Osteoblast (primary cell): ENCODE data around the gene TLR5. TPM values are rescaled to one million over a fixed set of nuclear protein-coding genes. Genes with fewer than 3 reads are reported as not detected.

Source experiments
- DNase-seq: peaks from one replicate; pipeline ENCODE4 v3.0.0; 2011; ENCODE audit warnings: low spot score, mixed read lengths; ENCODE audit not compliant: insufficient read length; ENCODE audit errors: missing footprints
- H2AFZ ChIP-seq: 2 replicates; pipeline ENCODE4 v1.6.0; 2011; ENCODE audit warnings: mild to moderate bottlenecking, low read length
- H3K27ac ChIP-seq: 2 replicates; pipeline ENCODE4 v1.5.1; 2011; ENCODE audit warnings: mild to moderate bottlenecking, low read depth, low read length, moderate library complexity
- H3K27me3 ChIP-seq: 2 replicates; pipeline ENCODE4 v1.6.0; 2012; ENCODE audit warnings: mild to moderate bottlenecking, control low read depth, inconsistent platforms, low read length, moderate library complexity; ENCODE audit not compliant: insufficient read depth
- H3K36me3 ChIP-seq: 2 replicates; pipeline ENCODE4 v1.5.1; 2011; ENCODE audit warnings: mild to moderate bottlenecking, low read length, control low read depth, moderate library complexity; ENCODE audit not compliant: insufficient read depth
- H3K4me1 ChIP-seq: 2 replicates; pipeline ENCODE4 v1.5.1; 2011; ENCODE audit warnings: mild to moderate bottlenecking, low read length, control low read depth, moderate library complexity; ENCODE audit not compliant: insufficient read depth
- H3K4me2 ChIP-seq: 2 replicates; pipeline ENCODE4 v1.6.0; 2011; ENCODE audit warnings: mild to moderate bottlenecking, low read length; ENCODE audit not compliant: insufficient read depth
- H3K4me3 ChIP-seq: fragments of 200-600 bp; sonication (generic); 3 replicates; pipeline ENCODE4 v1.5.1; 2012; ENCODE audit warnings: mild to moderate bottlenecking, low read length, inconsistent platforms; ENCODE audit not compliant: insufficient read depth
- H3K79me2 ChIP-seq: 2 replicates; pipeline ENCODE4 v1.6.0; 2012; ENCODE audit warnings: mild to moderate bottlenecking, low read length, control low read depth, inconsistent platforms; ENCODE audit not compliant: insufficient read depth
- H3K9me3 ChIP-seq: 2 replicates; pipeline ENCODE4 v1.5.1; 2011; ENCODE audit warnings: low read depth, low read length, control low read depth
- H4K20me1 ChIP-seq: 2 replicates; pipeline ENCODE4 v1.6.0; 2012; ENCODE audit warnings: mild to moderate bottlenecking, low read length, control low read depth; ENCODE audit not compliant: insufficient read depth
- CTCF ChIP-seq: IDR thresholded peaks from 2 replicates; pipeline ENCODE4 v1.5.1; 2011; ENCODE audit warnings: mild to moderate bottlenecking, low read depth, low read length, moderate library complexity; ENCODE audit errors: extremely low read depth
- total RNA-seq: library from RNA; depleted of rRNA; stranded (reverse); fragments of >200 nt; gene quantifications from 2 replicates; pipeline ENCODE4 v1.2.3, GENCODE V29; 2012

The TLR5 gene
- total RNA-seq, 1 donor = under 0.01 TPM

DNA sequence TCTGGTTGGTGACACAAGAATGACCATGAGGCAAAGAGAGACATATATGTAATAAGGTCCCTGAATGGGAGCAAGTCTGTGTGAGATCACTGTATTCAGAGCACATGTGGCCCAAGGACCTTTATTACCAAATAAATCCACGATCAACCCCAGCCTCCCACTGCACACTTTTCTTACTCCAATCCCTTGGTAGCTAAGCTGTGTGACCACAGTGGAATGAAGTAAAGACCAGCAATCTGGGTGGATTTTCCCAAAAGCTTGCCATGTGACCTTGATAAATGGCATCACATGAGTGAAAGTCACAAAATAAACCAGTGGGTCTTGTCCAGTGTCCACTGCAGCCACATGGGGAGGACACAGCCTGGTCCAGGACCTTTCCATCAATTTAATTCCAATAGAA is 36.7 kb upstream of the TLR5 start:
- Histone ChIP-seq H3K36me3 (no peaks in the 10 kb centered on the region), H3K4me3 (no peak overlapping the region), H3K4me2 (no peak overlapping the region), H3K9me3 (no peaks in the 10 kb centered on the region), H2AFZ (no peak overlapping the region), H4K20me1 (no peaks in the 10 kb centered on the region), H3K4me1 (peaks cover 3% of the 10 kb centered on the region), H3K27ac (no peak overlapping the region), H3K79me2 (no peaks in the 10 kb centered on the region), H3K27me3 (peaks cover 17% of the 10 kb centered on the region)
- DNase-seq = no peak
- TF ChIP-seq CTCF = no peak

- Histone ChIP-seq H3K79me2 (no peaks in the 10 kb centered on the region), H3K27me3 (peaks cover 17% of the 10 kb centered on the region), H3K4me1 (peaks cover 3% of the 10 kb centered on the region), H3K4me2 (no peak overlapping the region), H3K4me3 (no peak overlapping the region), H2AFZ (no peak overlapping the region), H3K27ac (no peak overlapping the region), H4K20me1 (no peaks in the 10 kb centered on the region), H3K9me3 (no peaks in the 10 kb centered on the region), H3K36me3 (no peaks in the 10 kb centered on the region)
- no peak for TF ChIP-seq CTCF
- peak; percentile 36 for DNase-seq
These were observed 36.2 kb upstream of the TLR5 start for GRCh38 chr1:223179280-223179679.

DNA sequence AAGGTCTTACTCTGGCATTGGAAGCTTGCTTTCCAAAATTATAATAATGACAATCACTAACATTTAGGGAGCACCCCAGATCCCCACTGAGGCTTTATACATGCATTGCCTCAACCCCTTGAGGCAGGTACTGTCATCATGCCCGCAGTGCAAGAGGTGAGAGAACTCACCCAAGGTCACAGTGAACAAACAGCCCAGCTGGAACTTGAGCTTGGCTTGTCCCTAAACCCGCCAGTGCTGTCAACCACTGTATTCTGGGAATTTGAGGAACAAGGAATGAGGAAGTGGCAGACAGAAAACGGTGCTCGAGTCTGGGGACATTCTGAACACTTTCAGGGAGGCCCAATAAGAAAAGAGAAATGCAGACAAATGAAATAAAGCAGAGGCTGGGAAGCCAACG is 34.6 kb upstream of the TLR5 start:
- DNase-seq = no peak
- Histone ChIP-seq H3K27me3 (peaks cover 17% of the 10 kb centered on the region), H2AFZ (no peak overlapping the region)

DNA sequence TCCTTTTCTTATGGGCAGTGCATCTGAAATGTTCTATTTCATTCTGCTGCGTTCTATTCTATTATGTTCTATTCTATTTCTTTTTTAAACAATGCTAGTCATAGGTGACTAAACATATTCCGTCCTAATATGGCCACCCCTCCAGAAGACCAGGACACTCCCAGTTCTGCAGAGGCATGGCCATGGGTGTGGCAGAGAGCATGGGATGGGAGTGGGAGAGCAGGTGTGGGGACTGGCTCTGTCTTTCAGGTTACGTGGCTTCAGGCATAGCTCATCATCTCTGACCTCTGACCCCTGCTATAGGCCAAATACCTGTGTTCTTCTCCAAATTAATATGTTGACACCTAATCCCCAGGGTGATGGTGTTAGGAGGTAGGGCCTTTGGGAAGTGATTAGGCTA is 33.4 kb upstream of the TLR5 start:
- no peak overlapping the region for H3K27ac ChIP-seq
- H3K9me3 ChIP-seq = no peaks in the 10 kb centered on the region
- H3K4me3 ChIP-seq = no peak overlapping the region
- no peaks in the 10 kb centered on the region for H3K36me3 ChIP-seq
- H3K4me2 ChIP-seq = no peak overlapping the region
- peaks cover 3% of the 10 kb centered on the region for H3K4me1 ChIP-seq
- H3K27me3 ChIP-seq = peaks cover 17% of the 10 kb centered on the region
- no peaks in the 10 kb centered on the region for H3K79me2 ChIP-seq
- no peak for DNase-seq
- no peak overlapping the region for H2AFZ ChIP-seq
- H4K20me1 ChIP-seq = no peaks in the 10 kb centered on the region
- TF ChIP-seq CTCF = no peak

More for the DNA sequence above, 34.6 kb upstream of the TLR5 start:
- no peak for TF ChIP-seq CTCF
- Histone ChIP-seq H3K4me2 (no peak overlapping the region), H3K79me2 (no peaks in the 10 kb centered on the region), H3K36me3 (no peaks in the 10 kb centered on the region), H3K4me3 (no peak overlapping the region), H3K27ac (no peak overlapping the region), H3K9me3 (no peaks in the 10 kb centered on the region), H3K4me1 (peaks cover 3% of the 10 kb centered on the region), H4K20me1 (no peaks in the 10 kb centered on the region)
